H54 (cell line): ENCODE results near the gene OSBPL3.

Source experiments
- DNase-seq: peaks from one replicate; pipeline ENCODE4 v3.0.0; 2011; ENCODE audit warnings: low spot score, mixed read lengths; ENCODE audit not compliant: insufficient read length
- FAIRE-seq: peaks from 3 replicates; lab custom pipeline; 2011; peaks lifted over from hg19 to GRCh38; lab: Jason Lieb, UNC
- POLR2A ChIP-seq: IDR thresholded peaks from 2 replicates; pipeline ENCODE4 v1.6.1; 2011; ENCODE audit warnings: low read depth, mild to moderate bottlenecking, low read length

The OSBPL3 gene

GRCh38 chr7:24879291-24879690 lies 100.7 kb downstream of the OSBPL3 start:
- DNase-seq, result no peak
- no peak for TF ChIP-seq POLR2A
- no peak for FAIRE-seq

GRCh38 chr7:24877790-24878311 lies 102.1 kb downstream of the OSBPL3 start:
- DNase-seq (no peak), FAIRE-seq (no peak)
- TF ChIP-seq POLR2A, result no peak

GRCh38 chr7:24874791-24875190 lies 105.2 kb downstream of the OSBPL3 start:
- FAIRE-seq, result no peak
- DNase-seq, result no peak
- no peak for TF ChIP-seq POLR2A

DNA sequence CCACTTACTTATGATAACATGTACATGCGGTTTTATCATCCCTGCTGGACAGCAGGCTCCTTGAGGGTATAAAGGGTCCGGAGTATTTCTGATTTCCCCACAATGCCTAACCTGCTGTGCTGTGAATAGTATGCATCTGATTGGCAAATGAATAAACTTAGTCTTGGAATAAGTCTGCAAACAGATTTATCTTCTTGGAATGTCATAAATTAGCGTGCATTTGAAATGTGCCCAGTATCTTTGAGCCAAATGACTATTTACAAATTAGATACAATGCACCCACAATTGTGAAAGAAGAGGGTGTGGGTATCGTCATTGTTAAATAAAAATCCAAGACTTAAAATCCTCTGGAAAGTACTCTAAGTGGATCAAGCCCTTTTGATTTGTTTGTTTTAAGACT lies 106.0 kb downstream of the OSBPL3 start:
- DNase-seq, result no peak
- no peak for TF ChIP-seq POLR2A
- no peak for FAIRE-seq

DNA sequence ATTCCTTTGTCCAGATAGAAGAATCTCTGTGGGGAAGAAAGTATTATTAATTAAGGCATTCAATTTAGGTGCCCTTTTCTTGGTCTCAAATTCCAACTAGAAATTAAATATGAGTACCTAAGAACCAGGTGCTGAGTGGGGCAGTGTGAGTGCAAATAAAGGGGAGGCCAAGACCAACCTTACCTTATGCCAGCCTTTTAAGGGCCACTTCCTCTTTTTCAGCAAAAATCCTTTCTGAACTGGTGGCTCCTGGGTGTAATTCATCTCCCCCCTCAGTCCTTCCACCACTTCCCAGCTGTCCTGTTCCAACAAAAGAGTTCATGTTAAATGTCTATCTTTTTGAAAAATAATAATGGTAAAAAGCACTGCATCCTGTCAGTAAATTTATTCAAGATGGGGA lies 108.2 kb downstream of the OSBPL3 start:
- FAIRE-seq (no peak), DNase-seq (no peak)
- no peak for TF ChIP-seq POLR2A

DNA sequence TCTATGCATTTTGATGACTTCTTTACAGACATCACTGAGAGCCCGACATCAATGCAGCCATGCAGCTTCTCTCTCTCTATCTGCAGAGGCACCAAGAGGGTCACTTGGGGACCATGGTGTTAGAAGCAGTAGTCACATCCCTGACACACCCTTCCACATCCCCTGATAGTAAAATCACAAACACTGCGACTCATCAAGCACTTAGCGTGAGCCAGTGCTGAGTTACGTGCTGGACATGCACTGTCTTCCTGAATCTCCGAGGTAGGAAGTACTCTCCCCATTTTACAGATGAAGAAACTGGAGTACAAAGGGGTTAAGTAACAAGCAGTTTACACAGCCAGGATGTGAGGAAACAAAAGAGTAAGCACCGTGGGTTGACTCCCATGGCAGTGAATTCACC lies 109.2 kb downstream of the OSBPL3 start:
- DNase-seq (no peak), FAIRE-seq (no peak)
- TF ChIP-seq POLR2A, result no peak

DNA sequence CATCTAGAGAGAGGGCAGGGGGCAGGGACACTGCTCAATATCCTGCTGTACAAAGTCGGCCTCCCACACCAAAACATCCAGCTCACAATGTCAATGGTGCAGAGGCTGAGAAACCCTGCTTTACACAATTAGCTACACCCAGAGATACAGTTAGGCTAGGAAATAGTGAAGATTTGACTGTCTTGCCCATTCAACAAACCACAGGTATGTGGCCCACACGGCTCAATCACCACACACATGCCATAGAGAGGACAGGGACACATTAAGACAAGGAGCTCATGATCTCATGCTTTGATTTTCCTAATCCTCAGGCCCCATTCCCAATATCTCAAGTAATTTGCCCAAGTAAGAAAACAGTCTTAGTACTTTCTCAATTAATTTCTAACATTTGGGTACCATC lies 110.4 kb downstream of the OSBPL3 start:
- FAIRE-seq, result no peak
- no peak for TF ChIP-seq POLR2A
- DNase-seq, result no peak

- FAIRE-seq (no peak), DNase-seq (no peak)
- no peak for TF ChIP-seq POLR2A
Measured at GRCh38 chr7:24868741-24869140, 111.2 kb downstream of the OSBPL3 start.

DNA sequence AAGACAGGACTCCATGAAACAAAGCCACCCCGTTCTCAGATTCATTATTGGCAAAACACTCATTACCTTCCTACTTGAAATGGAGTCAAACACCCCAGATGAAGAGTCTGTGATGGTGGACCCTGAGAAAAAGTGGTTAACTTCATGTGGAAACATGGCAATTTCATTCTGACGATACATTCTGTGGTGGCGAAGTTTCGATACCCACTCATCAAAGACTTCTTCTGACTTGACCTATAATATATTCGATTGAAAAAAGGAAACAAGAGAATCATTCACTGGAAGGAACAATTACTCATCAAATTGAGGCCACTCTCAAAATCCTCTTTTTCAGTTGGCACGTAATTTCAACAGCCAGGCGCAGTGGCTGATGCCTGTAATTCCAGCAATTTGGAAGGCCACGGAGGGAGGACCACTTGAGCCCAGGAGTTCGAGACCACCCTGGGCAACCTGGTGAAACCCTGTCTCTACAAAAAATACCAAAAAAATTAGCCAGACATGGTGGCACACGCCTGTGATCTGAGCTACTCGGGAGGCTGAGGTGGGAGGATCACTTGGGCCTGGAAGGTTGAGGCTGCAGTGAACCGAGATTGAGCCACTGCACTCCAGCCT lies 113.9 kb downstream of the OSBPL3 start:
- no peak for TF ChIP-seq POLR2A
- no peak for FAIRE-seq
- DNase-seq, result no peak

- DNase-seq, result no peak
- FAIRE-seq, result no peak
- TF ChIP-seq POLR2A, result no peak
Measured at GRCh38 chr7:24864214-24864817, 115.7 kb downstream of the OSBPL3 start.

DNA sequence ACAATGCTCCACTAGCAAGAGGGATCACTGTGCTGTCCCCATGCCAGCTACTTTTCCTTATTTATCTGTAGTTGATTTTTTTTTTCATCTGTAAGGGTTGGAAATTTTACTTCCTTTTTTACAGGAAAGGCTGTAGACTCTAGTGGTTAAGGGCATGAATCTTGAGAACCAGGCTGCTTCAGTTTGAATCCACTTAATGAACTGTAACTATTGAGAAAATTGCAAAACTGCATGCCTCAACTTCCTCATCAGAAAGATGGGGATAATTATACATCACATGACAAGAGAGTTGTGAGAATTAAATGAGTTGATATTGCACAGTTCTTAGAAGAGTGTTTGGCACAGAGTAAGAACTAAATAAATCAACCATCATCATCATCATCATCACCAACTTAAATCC lies 116.4 kb downstream of the OSBPL3 start:
- TF ChIP-seq POLR2A, result no peak
- FAIRE-seq (no peak), DNase-seq (no peak)

DNA sequence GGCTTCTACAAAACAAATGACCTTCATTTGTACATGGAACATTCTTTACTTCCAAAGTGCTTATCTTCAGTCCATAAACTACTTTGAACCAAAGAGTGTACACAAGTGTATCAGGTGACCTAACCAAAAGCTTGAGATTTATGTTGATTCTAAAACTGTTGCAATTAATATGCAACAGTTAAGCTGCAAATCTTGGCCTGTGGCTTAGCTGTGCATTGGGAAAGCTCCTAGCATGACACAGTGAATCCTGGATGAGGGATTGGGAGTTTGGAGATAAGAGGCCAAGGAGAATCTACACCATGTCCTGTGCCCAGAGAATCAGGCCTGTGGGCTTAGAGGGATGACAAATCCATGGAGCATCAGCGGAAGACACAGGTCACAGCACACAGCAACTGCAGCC lies 117.5 kb downstream of the OSBPL3 start:
- no peak for TF ChIP-seq POLR2A
- DNase-seq (no peak), FAIRE-seq (no peak)

DNA sequence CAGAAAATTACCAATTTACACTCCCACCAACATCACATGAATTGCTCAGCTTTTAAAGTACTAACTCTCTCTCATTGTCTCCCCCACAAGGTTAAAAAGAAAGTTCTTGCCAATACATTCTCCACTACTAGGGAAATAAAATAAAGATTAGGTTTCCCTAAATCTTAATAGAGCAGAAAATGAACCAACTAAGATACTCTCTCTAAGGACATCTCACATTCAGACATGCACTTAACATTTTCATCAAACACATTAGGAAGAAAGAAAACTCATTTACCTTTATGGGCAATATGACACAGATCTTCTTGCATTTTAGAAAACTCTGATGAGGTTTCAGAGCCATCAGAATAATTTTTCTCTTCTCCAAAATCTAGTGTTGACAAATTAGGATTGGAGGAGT lies 118.6 kb downstream of the OSBPL3 start:
- no peak for FAIRE-seq
- DNase-seq, result no peak
- no peak for TF ChIP-seq POLR2A

GRCh38 chr7:24860611-24861010 lies 119.4 kb downstream of the OSBPL3 start:
- no peak for FAIRE-seq
- no peak for TF ChIP-seq POLR2A
- no peak for DNase-seq

- DNase-seq (no peak), FAIRE-seq (no peak)
- no peak for TF ChIP-seq POLR2A
Measured at GRCh38 chr7:24858108-24858977, 121.6 kb downstream of the OSBPL3 start.
